ENCODE results near the gene DCPS.

The DCPS gene

GRCh38 chr11:126282736-126283591 lies 20.9 kb upstream of the DCPS start, which contains the start of gene TIRAP:
Gene TIRAP (plus strand): TSS chr11:126283093. CDS start chr11:126290895, 7,802 bp downstream.
- Histone ChIP-seq H3K4me3 (ENCODE audit: low read depth, low read length) (peak within 1 kb of the TSS; percentile 66), H3K4me2 (ENCODE audit: low read length) (peak within 1 kb of the TSS; percentile 92), H3K27me3 (ENCODE audit: control insufficient read depth, insufficient read depth, low read length) (no peaks in the 10 kb centered on the region), H3K79me2 (no peaks in the 10 kb centered on the region), H3K9me3 (ENCODE audit: control insufficient read depth, low read length) (no peaks in the 10 kb centered on the region), H3K9ac (peak within 1 kb of the TSS; percentile 89), H3K27ac (peak within 1 kb of the TSS; percentile 82), H3K4me1 (peaks cover 5% of the 10 kb centered on the region), H2AFZ (peak within 1 kb of the TSS; percentile 98), H3K36me3 (ENCODE audit: control insufficient read depth, insufficient read depth, low read length) (no peaks in the 10 kb centered on the region)
- no peak for TF ChIP-seq CTCF (IDR thresholded peaks at IDR 0.05)

- no peak overlapping the region for H3K9ac ChIP-seq
- H3K4me2 ChIP-seq (ENCODE audit: low read length): no peak overlapping the region
- no peak for TF ChIP-seq CTCF (IDR thresholded peaks at IDR 0.05)
- H3K27me3 ChIP-seq (ENCODE audit: control insufficient read depth, insufficient read depth, low read length): no peaks in the 10 kb centered on the region
- no peak overlapping the region for H2AFZ ChIP-seq
- H3K4me3 ChIP-seq (ENCODE audit: low read depth, low read length): no peak overlapping the region
- H3K79me2 ChIP-seq: no peaks in the 10 kb centered on the region
- peaks cover 5% of the 10 kb centered on the region for H3K4me1 ChIP-seq
- no peaks in the 10 kb centered on the region for H3K36me3 ChIP-seq (ENCODE audit: control insufficient read depth, insufficient read depth, low read length)
- no peaks in the 10 kb centered on the region for H3K9me3 ChIP-seq (ENCODE audit: control insufficient read depth, low read length)
- no peak overlapping the region for H3K27ac ChIP-seq
Observed at GRCh38 chr11:126284829-126285228, 19.0 kb upstream of the DCPS start.

- Histone ChIP-seq H2AFZ (no peak overlapping the region), H3K9me3 (ENCODE audit: control insufficient read depth, low read length) (no peaks in the 10 kb centered on the region), H3K79me2 (no peaks in the 10 kb centered on the region), H3K27ac (no peak overlapping the region), H3K9ac (no peak overlapping the region), H3K36me3 (ENCODE audit: control insufficient read depth, insufficient read depth, low read length) (no peaks in the 10 kb centered on the region), H3K27me3 (ENCODE audit: control insufficient read depth, insufficient read depth, low read length) (no peaks in the 10 kb centered on the region), H3K4me1 (no peaks in the 10 kb centered on the region), H3K4me3 (ENCODE audit: low read depth, low read length) (no peak overlapping the region), H3K4me2 (ENCODE audit: low read length) (no peak overlapping the region)
- no peak for TF ChIP-seq CTCF (IDR thresholded peaks at IDR 0.05)
Observed at GRCh38 chr11:126288237-126288636, 15.6 kb upstream of the DCPS start.

DNA sequence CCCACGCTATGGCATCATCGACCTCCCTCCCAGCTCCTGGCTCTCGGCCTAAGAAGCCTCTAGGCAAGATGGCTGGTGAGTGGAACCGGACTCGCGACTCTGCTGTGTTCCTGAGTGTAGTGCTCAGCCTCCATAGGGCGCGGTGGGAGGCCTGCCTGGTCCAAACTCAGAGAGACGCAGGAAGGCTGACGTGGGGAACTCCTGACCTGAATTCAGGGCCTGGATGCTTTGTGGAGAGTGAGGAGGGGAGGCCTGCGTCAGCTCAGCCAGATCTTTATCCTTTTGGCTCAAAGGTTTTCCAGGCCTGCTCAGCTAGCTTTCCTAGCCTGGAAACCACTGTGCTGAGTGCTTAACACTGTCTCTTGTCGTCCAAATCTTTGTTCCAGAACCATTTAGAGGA lies 13.0 kb upstream of the DCPS start:
- Histone ChIP-seq H3K4me2 (ENCODE audit: low read length) (no peak overlapping the region), H3K4me1 (no peaks in the 10 kb centered on the region), H3K27me3 (ENCODE audit: control insufficient read depth, insufficient read depth, low read length) (no peaks in the 10 kb centered on the region), H3K9me3 (ENCODE audit: control insufficient read depth, low read length) (no peaks in the 10 kb centered on the region), H3K27ac (no peak overlapping the region), H3K4me3 (ENCODE audit: low read depth, low read length) (no peak overlapping the region), H2AFZ (no peak overlapping the region), H3K79me2 (no peaks in the 10 kb centered on the region), H3K36me3 (ENCODE audit: control insufficient read depth, insufficient read depth, low read length) (no peaks in the 10 kb centered on the region), H3K9ac (no peak overlapping the region)
- no peak for TF ChIP-seq CTCF (IDR thresholded peaks at IDR 0.05)

DNA sequence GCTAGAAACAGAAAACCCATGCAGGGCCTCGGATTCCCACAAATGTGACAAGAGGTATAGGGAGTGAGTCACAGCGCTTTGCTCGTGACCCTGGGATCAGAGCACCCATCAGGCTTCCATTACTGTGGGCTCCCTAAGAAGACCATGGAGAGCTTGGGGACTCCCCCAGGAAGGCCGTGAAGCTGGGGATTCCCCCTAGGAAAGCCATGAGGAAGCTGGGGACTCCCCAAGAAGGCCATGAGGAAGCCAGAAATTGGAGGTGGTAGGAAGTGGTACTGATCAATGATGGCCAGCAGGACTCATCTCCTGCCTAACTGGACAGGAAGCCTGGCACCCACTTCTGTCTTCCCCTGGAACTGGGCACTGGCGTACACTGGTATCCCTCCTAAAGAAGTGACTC lies 10.1 kb upstream of the DCPS start:
- no peak overlapping the region for H3K27ac ChIP-seq
- no peaks in the 10 kb centered on the region for H3K27me3 ChIP-seq (ENCODE audit: control insufficient read depth, insufficient read depth, low read length)
- no peaks in the 10 kb centered on the region for H3K4me1 ChIP-seq
- H3K79me2 ChIP-seq: no peaks in the 10 kb centered on the region
- H3K9me3 ChIP-seq (ENCODE audit: control insufficient read depth, low read length): no peaks in the 10 kb centered on the region
- H3K9ac ChIP-seq: no peak overlapping the region
- no peak for TF ChIP-seq CTCF (IDR thresholded peaks at IDR 0.05)
- no peaks in the 10 kb centered on the region for H3K36me3 ChIP-seq (ENCODE audit: control insufficient read depth, insufficient read depth, low read length)
- H3K4me2 ChIP-seq (ENCODE audit: low read length): no peak overlapping the region
- H3K4me3 ChIP-seq (ENCODE audit: low read depth, low read length): no peak overlapping the region
- H2AFZ ChIP-seq: no peak overlapping the region
